ENCODE measurements around the gene MDH1. TPM values are rescaled to one million over a fixed set of nuclear protein-coding genes. Genes with fewer than 3 reads are reported as not detected.
"Not testable (repeated sequence)": the region's sequence is repeated elsewhere in the genome, so short reads cannot be mapped to it uniquely, and the experiment has no call there.

The MDH1 gene
- total and polyA plus RNA-seq, 2 donors (not counting 1 experiment from before 2014, with no cell fraction given), result 159 to 267 TPM

- Histone ChIP-seq H3K9ac (ENCODE audit: insufficient read depth, low read length) (no peak overlapping the region), H3K27me3 (ENCODE audit: control insufficient read depth, insufficient read depth, low read length) (no peaks in the 10 kb centered on the region), H3K79me2 (ENCODE audit: control insufficient read depth, insufficient read depth, low read length) (no peaks in the 10 kb centered on the region), H3K4me3 (replicated peaks in 1 of 4; ENCODE audit: control extremely low read depth in 1 of 4, insufficient read depth in 1 of 4, low read depth in 3 of 4, low read length in 4 of 4) (no peak overlapping the region), H3K36me3 (ENCODE audit: control insufficient read depth, insufficient read depth, low read length) (peaks cover 8% of the 10 kb centered on the region), H3K9me3 (ENCODE audit: control insufficient read depth, insufficient read depth, low read depth, low read length) (no peaks in the 10 kb centered on the region), H4K20me1 (ENCODE audit: control insufficient read depth, extremely low read depth, insufficient read depth, low read length) (no peaks in the 10 kb centered on the region), H2AFZ (ENCODE audit: low read length) (no peak overlapping the region), H3K4me2 (ENCODE audit: extremely low read depth, insufficient read depth, low read length) (no peak overlapping the region), H3K27ac (ENCODE audit: insufficient read depth, low read length) (no peak overlapping the region), H3K4me1 (ENCODE audit: control insufficient read depth, extremely low read depth, insufficient read depth, low read length) (no peaks in the 10 kb centered on the region)
- TF ChIP-seq EZH2 (IDR thresholded peaks at IDR 0.05; ENCODE audit: low read length, missing control alignments) (no peak), CTCF (conservative IDR thresholded peaks at IDR 0.05 in 1 of 2, IDR thresholded peaks at IDR 0.05 in 1 of 2; ENCODE audit: low read depth in 1 of 2, low read length in 2 of 2) (no peak)
- DNase-seq (ENCODE audit: low read depth in 2 of 2), result no peak
These were observed 12.2 kb downstream of the MDH1 start for GRCh38 chr2:63600881-63601460.

- no peak for DNase-seq (ENCODE audit: low read depth in 2 of 2)
- Histone ChIP-seq H4K20me1 (ENCODE audit: control insufficient read depth, extremely low read depth, insufficient read depth, low read length) (no peaks in the 10 kb centered on the region), H3K79me2 (ENCODE audit: control insufficient read depth, insufficient read depth, low read length) (no peaks in the 10 kb centered on the region), H3K9ac (ENCODE audit: insufficient read depth, low read length) (no peak overlapping the region), H2AFZ (ENCODE audit: low read length) (no peak overlapping the region), H3K4me1 (ENCODE audit: control insufficient read depth, extremely low read depth, insufficient read depth, low read length) (no peaks in the 10 kb centered on the region), H3K36me3 (ENCODE audit: control insufficient read depth, insufficient read depth, low read length) (peaks cover 14% of the 10 kb centered on the region), H3K9me3 (ENCODE audit: control insufficient read depth, insufficient read depth, low read depth, low read length) (no peaks in the 10 kb centered on the region), H3K4me2 (ENCODE audit: extremely low read depth, insufficient read depth, low read length) (no peak overlapping the region), H3K27ac (ENCODE audit: insufficient read depth, low read length) (no peak overlapping the region), H3K27me3 (ENCODE audit: control insufficient read depth, insufficient read depth, low read length) (no peaks in the 10 kb centered on the region), H3K4me3 (replicated peaks in 1 of 4; ENCODE audit: control extremely low read depth in 1 of 4, insufficient read depth in 1 of 4, low read depth in 3 of 4, low read length in 4 of 4) (no peak overlapping the region)
- TF ChIP-seq EZH2 (IDR thresholded peaks at IDR 0.05; ENCODE audit: low read length, missing control alignments), result no peak
These were observed 15.9 kb downstream of the MDH1 start for GRCh38 chr2:63604666-63605065.

DNA sequence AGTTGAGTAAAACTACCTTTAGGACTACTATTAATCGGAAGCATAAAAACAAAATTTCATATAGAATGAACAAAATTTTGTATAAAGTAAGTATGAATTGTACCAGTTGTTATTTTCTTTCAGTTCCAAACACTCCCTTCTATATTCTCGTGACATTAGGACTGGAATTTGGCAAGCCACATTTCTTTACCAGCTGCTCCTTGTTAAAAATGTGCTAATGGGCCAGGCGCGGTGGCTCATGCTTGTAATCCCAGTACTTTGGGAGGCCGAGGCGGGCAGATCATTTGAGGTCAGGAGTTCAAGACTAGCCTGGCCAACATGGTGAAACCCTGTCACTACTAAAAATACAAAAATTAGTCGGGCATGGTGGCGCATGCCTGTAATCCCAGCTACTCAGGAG lies 20.1 kb downstream of the MDH1 start:
- not testable (repeated sequence) for H3K27ac ChIP-seq (ENCODE audit: insufficient read depth, low read length); H3K9ac ChIP-seq (ENCODE audit: insufficient read depth, low read length); H3K4me1 ChIP-seq (ENCODE audit: control insufficient read depth, extremely low read depth, insufficient read depth, low read length); H3K4me2 ChIP-seq (ENCODE audit: extremely low read depth, insufficient read depth, low read length); H3K9me3 ChIP-seq (ENCODE audit: control insufficient read depth, insufficient read depth, low read depth, low read length); H3K79me2 ChIP-seq (ENCODE audit: control insufficient read depth, insufficient read depth, low read length); H3K36me3 ChIP-seq (ENCODE audit: control insufficient read depth, insufficient read depth, low read length); H3K27me3 ChIP-seq (ENCODE audit: control insufficient read depth, insufficient read depth, low read length); H3K4me3 ChIP-seq (replicated peaks in 1 of 4; ENCODE audit: control extremely low read depth in 1 of 4, insufficient read depth in 1 of 4, low read depth in 3 of 4, low read length in 4 of 4); H4K20me1 ChIP-seq (ENCODE audit: control insufficient read depth, extremely low read depth, insufficient read depth, low read length); H2AFZ ChIP-seq (ENCODE audit: low read length)
- DNase-seq (ENCODE audit: low read depth in 2 of 2), result peak in 1 of 2 donors; percentile 37

- Histone ChIP-seq H3K4me3 (replicated peaks in 1 of 4; ENCODE audit: control extremely low read depth in 1 of 4, insufficient read depth in 1 of 4, low read depth in 3 of 4, low read length in 4 of 4) (no peak overlapping the region), H3K4me2 (ENCODE audit: extremely low read depth, insufficient read depth, low read length) (no peak overlapping the region), H4K20me1 (ENCODE audit: control insufficient read depth, extremely low read depth, insufficient read depth, low read length) (no peaks in the 10 kb centered on the region), H3K4me1 (ENCODE audit: control insufficient read depth, extremely low read depth, insufficient read depth, low read length) (no peaks in the 10 kb centered on the region), H3K27me3 (ENCODE audit: control insufficient read depth, insufficient read depth, low read length) (no peaks in the 10 kb centered on the region), H2AFZ (ENCODE audit: low read length) (no peak overlapping the region), H3K36me3 (ENCODE audit: control insufficient read depth, insufficient read depth, low read length) (peaks cover 6% of the 10 kb centered on the region), H3K9me3 (ENCODE audit: control insufficient read depth, insufficient read depth, low read depth, low read length) (no peaks in the 10 kb centered on the region), H3K27ac (ENCODE audit: insufficient read depth, low read length) (no peak overlapping the region), H3K9ac (ENCODE audit: insufficient read depth, low read length) (no peak overlapping the region), H3K79me2 (ENCODE audit: control insufficient read depth, insufficient read depth, low read length) (no peaks in the 10 kb centered on the region)
- TF ChIP-seq CTCF (conservative IDR thresholded peaks at IDR 0.05 in 1 of 2, IDR thresholded peaks at IDR 0.05 in 1 of 2; ENCODE audit: low read depth in 1 of 2, low read length in 2 of 2), result no peak
- no peak for TF ChIP-seq EZH2 (IDR thresholded peaks at IDR 0.05; ENCODE audit: low read length, missing control alignments)
- no peak for DNase-seq (ENCODE audit: low read depth in 2 of 2)
These were observed 21.8 kb downstream of the MDH1 start for GRCh38 chr2:63610525-63610924.
